Kidney capillary endothelial cell (primary cell): Measurements from ENCODE around the gene C16orf90.

Experiments
- DNase-seq: peaks from one replicate; pipeline ENCODE4 v3.0.0-alpha.2; 2018; ENCODE audit warnings: low spot score

The C16orf90 gene

GRCh38 chr16:3495176-3495575 is at the start of gene C16orf90:
C16orf90 (minus strand) TSS chr16:3495489; CDS start chr16:3495421, 68 bp downstream.
- no peak for DNase-seq

- no peak for DNase-seq
These were observed 47.5 kb upstream of the C16orf90 start for GRCh38 chr16:3542601-3543373.

GRCh38 chr16:3541527-3542155 is 46.4 kb upstream of the C16orf90 start:
- DNase-seq = no peak

GRCh38 chr16:3538222-3538621 is 42.9 kb upstream of the C16orf90 start:
- no peak for DNase-seq

GRCh38 chr16:3536851-3537250 is 41.6 kb upstream of the C16orf90 start:
- no peak for DNase-seq

- no peak for DNase-seq
These were observed 41.0 kb upstream of the C16orf90 start for GRCh38 chr16:3536271-3536731.

- DNase-seq = no peak
These were observed 38.8 kb upstream of the C16orf90 start for GRCh38 chr16:3534126-3534525.

GRCh38 chr16:3532741-3533140 is 37.5 kb upstream of the C16orf90 start:
- no peak for DNase-seq

- no peak for DNase-seq
These were observed 35.2 kb upstream of the C16orf90 start for GRCh38 chr16:3530371-3530914.

- DNase-seq = no peak
These were observed 33.9 kb upstream of the C16orf90 start for GRCh38 chr16:3529175-3529574.

GRCh38 chr16:3528406-3528805 is 33.1 kb upstream of the C16orf90 start:
- no peak for DNase-seq

- peak; percentile 17 for DNase-seq
These were observed 32.0 kb upstream of the C16orf90 start for GRCh38 chr16:3527216-3527829.

- no peak for DNase-seq
These were observed 30.7 kb upstream of the C16orf90 start for GRCh38 chr16:3525951-3526350.

- no peak for DNase-seq
These were observed 28.0 kb upstream of the C16orf90 start for GRCh38 chr16:3523281-3523680.

- no peak for DNase-seq
These were observed 25.6 kb upstream of the C16orf90 start for GRCh38 chr16:3520841-3521240.

- DNase-seq = no peak
These were observed 25.1 kb upstream of the C16orf90 start for GRCh38 chr16:3520413-3520812.

- DNase-seq = no peak
These were observed 24.3 kb upstream of the C16orf90 start for GRCh38 chr16:3519581-3519980.

- DNase-seq = no peak
These were observed 23.7 kb upstream of the C16orf90 start for GRCh38 chr16:3518986-3519348.

- DNase-seq = no peak
These were observed 23.1 kb upstream of the C16orf90 start for GRCh38 chr16:3518292-3518985.

GRCh38 chr16:3515897-3516296 is 20.6 kb upstream of the C16orf90 start:
- no peak for DNase-seq

- DNase-seq = no peak
These were observed 19.3 kb upstream of the C16orf90 start for GRCh38 chr16:3514621-3515020.

- no peak for DNase-seq
These were observed 18.7 kb upstream of the C16orf90 start for GRCh38 chr16:3513892-3514583.
